Rectal smooth muscle tissue (tissue), 1 donor: ENCODE measurements around the gene HMG20A.
"Not testable (repeated sequence)": the region's sequence is repeated elsewhere in the genome, so short reads cannot be mapped to it uniquely, and the experiment has no call there.

Experiments used
- H3K27ac ChIP-seq: one replicate; pipeline ENCODE4 v1.7.0; 2013; ENCODE audit warnings: low read depth, low read length, inconsistent platforms
- H3K27me3 ChIP-seq: one replicate; pipeline ENCODE4 v1.7.0; 2013; ENCODE audit warnings: low read length; ENCODE audit not compliant: control insufficient read depth, insufficient read depth
- H3K36me3 ChIP-seq: one replicate; pipeline ENCODE4 v1.7.0; 2013; ENCODE audit warnings: low read length; ENCODE audit not compliant: control insufficient read depth, insufficient read depth
- H3K4me1 ChIP-seq: one replicate; pipeline ENCODE4 v1.7.0; 2013; ENCODE audit warnings: low read length; ENCODE audit not compliant: control insufficient read depth, insufficient read depth
- H3K4me3 ChIP-seq: one replicate; pipeline ENCODE4 v1.7.0; 2013; ENCODE audit warnings: low read length
- H3K9ac ChIP-seq: one replicate; pipeline ENCODE4 v1.7.0; 2013; ENCODE audit warnings: low read length

Gene HMG20A

DNA sequence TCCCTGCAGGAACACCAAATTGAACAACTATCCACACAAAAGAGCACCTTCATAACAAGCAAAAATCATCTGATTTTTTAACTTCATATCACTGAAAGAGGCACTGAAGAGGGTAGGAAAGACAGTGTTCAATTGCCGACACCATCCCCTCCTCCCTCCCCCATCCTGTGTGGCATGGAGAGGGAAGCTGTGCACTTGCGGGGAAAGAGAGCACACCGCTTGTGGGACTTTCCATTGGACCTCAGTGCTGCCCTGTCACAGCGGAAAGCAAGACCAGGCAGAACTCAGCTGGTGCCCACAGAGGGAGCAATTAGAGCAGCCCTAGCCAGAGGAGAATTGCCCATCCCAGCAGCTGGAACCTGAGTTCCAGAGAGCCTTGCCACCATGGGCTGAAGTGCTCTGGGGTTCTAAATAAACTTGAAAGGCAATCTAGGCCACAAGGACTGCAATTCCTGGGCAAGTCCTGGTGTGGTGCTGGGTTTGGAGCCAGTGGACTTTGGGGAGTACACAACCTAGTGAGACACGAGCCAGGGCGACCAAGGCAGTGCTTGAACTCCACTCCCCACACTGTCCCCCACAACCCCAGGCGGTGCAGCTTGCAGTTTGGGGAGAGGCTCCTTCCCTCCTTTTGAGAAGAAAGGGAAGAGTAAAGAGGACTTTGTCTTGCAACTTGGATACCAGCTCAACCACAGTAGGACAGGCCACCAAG lies 27.8 kb upstream of the HMG20A start:
- H3K4me3 ChIP-seq, result no peak overlapping the region
- H3K4me1 ChIP-seq, result no peaks in the 10 kb centered on the region
- H3K36me3 ChIP-seq, result no peaks in the 10 kb centered on the region
- no peak overlapping the region for H3K9ac ChIP-seq
- H3K27ac ChIP-seq, result no peak overlapping the region
- H3K27me3 ChIP-seq, result no peaks in the 10 kb centered on the region

DNA sequence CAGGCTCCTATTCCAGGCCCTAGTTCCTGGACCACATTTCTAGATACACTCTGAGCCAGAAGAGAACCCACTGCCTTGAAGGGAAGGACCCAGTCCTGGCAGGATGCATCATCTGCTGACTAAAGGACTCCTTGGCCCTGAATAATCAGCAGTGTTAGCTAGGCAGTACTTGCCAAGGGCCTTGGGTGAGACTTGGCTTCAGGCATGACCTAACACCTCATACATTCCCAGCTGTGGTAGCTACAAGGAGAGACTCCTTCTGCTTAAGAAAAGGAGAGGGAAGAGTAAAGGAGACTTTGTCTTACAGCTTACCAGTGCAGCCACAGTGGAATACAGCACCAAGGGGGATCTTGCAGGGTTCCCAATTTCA lies 27.2 kb upstream of the HMG20A start:
- Histone ChIP-seq H3K27me3 (no peaks in the 10 kb centered on the region), H3K4me3 (no peak overlapping the region), H3K27ac (no peak overlapping the region), H3K4me1 (no peaks in the 10 kb centered on the region), H3K9ac (no peak overlapping the region), H3K36me3 (no peaks in the 10 kb centered on the region)

- Histone ChIP-seq H3K27ac (no peak overlapping the region), H3K4me1 (no peaks in the 10 kb centered on the region), H3K36me3 (no peaks in the 10 kb centered on the region), H3K9ac (no peak overlapping the region), H3K4me3 (no peak overlapping the region), H3K27me3 (no peaks in the 10 kb centered on the region)
Measured at GRCh38 chr15:77395013-77395774, 25.5 kb upstream of the HMG20A start.

GRCh38 chr15:77396692-77397091 lies 24.0 kb upstream of the HMG20A start:
- no peak overlapping the region for H3K4me3 ChIP-seq
- H3K9ac ChIP-seq, result no peak overlapping the region
- H3K27me3 ChIP-seq, result no peaks in the 10 kb centered on the region
- H3K4me1 ChIP-seq, result no peaks in the 10 kb centered on the region
- H3K36me3 ChIP-seq, result no peaks in the 10 kb centered on the region
- H3K27ac ChIP-seq, result no peak overlapping the region

- H3K36me3 ChIP-seq, result no peaks in the 10 kb centered on the region
- no peaks in the 10 kb centered on the region for H3K4me1 ChIP-seq
- no peak overlapping the region for H3K9ac ChIP-seq
- H3K27me3 ChIP-seq, result no peaks in the 10 kb centered on the region
- no peak overlapping the region for H3K4me3 ChIP-seq
- no peak overlapping the region for H3K27ac ChIP-seq
Measured at GRCh38 chr15:77398927-77399326, 21.8 kb upstream of the HMG20A start.

DNA sequence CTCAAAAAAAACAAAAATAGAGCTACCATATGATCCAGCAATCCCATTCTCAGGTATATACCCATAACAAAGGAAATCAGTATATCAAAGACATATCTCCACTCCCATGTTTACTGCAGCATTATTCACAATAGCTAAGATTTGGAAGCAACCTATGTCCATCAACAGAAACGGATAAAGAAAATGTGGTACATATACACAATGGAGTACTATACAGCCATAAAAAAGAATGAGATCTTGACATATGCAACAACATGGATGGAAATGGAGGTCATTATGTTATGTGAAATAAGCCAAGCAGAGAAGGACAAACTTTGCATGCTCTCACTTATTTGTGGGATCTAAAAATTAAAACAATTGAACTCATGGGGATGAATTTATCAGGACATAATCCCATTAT lies 20.4 kb upstream of the HMG20A start:
- no peak overlapping the region for H3K4me3 ChIP-seq
- no peak overlapping the region for H3K9ac ChIP-seq
- H3K27ac ChIP-seq, result no peak overlapping the region
- no peaks in the 10 kb centered on the region for H3K4me1 ChIP-seq
- H3K27me3 ChIP-seq, result no peaks in the 10 kb centered on the region
- no peaks in the 10 kb centered on the region for H3K36me3 ChIP-seq

GRCh38 chr15:77402740-77403379 lies 17.8 kb upstream of the HMG20A start:
- H3K36me3 ChIP-seq, result no peaks in the 10 kb centered on the region
- H3K27ac ChIP-seq, result no peak overlapping the region
- H3K9ac ChIP-seq, result no peak overlapping the region
- H3K27me3 ChIP-seq, result no peaks in the 10 kb centered on the region
- H3K4me3 ChIP-seq, result no peak overlapping the region
- no peaks in the 10 kb centered on the region for H3K4me1 ChIP-seq

DNA sequence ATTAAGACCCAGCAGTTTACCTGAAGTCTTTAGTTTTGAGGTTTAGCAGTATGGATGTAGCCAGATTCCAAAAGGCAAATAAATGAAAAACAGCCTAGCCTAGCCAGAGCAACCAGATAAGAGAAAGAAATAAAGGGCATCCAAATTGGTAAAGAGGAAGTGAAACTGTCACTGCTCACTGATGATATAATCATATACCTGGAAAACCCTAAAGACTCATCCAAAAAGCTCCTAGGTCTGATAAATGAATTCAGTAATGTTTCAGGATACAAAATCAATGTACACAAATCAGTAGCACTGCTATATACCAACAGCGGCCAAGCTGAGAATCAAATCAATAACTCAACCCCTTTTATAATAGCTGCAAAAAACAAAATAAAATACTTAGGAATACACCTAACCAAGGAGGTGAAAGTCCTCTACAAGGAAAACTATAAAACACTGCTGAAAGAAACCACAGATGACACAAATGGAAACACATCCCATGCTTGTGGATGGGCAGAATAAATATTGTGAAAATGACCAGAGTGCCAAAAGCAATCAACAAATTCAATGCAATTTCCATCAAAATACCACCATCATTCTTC lies 14.4 kb upstream of the HMG20A start:
- H3K4me3 ChIP-seq, result not testable (repeated sequence)

DNA sequence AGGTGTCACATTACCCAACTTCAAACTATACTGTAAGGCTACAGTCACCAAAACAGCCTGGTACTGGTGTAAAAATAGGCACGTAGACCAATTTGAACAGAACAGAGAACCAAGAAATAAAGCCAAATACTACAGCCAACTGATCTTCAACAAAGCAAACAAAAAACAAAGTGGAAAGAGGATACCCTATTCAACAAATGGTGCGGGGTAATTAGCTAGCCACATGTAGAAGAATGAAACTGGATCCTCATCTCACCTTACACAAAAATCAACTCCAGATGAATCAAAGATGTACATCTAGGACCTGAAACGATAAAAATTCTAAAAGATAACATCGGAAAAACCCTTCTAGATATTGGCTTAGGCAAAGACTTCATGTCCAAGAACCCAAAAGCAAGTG lies 13.8 kb upstream of the HMG20A start:
- H3K9ac ChIP-seq, result no peak overlapping the region
- H3K4me3 ChIP-seq, result no peak overlapping the region
- H3K4me1 ChIP-seq, result no peaks in the 10 kb centered on the region
- no peak overlapping the region for H3K27ac ChIP-seq
- H3K27me3 ChIP-seq, result no peaks in the 10 kb centered on the region
- no peaks in the 10 kb centered on the region for H3K36me3 ChIP-seq

More for the DNA sequence above, 14.4 kb upstream of the HMG20A start:
- H3K27ac ChIP-seq, H3K36me3 ChIP-seq, H3K4me1 ChIP-seq, H3K9ac ChIP-seq, H3K27me3 ChIP-seq: not testable (repeated sequence)

- Histone ChIP-seq H3K9ac (no peak overlapping the region), H3K4me1 (no peaks in the 10 kb centered on the region), H3K27me3 (no peaks in the 10 kb centered on the region), H3K36me3 (no peaks in the 10 kb centered on the region), H3K4me3 (no peak overlapping the region), H3K27ac (no peak overlapping the region)
Measured at GRCh38 chr15:77409259-77410156, 11.2 kb upstream of the HMG20A start.

- not testable (repeated sequence) for H3K27me3 ChIP-seq, H3K9ac ChIP-seq, H3K27ac ChIP-seq, H3K36me3 ChIP-seq, H3K4me3 ChIP-seq, H3K4me1 ChIP-seq
Measured at GRCh38 chr15:77410157-77410500, 10.6 kb upstream of the HMG20A start.
